Anterior cingulate cortex (tissue), 58 donors: ENCODE results near the gene SIGLEC15.

Source experiments
- DNase-seq, 58 donors: peaks; one replicate each; lab custom pipeline; 2025; lab: John Stamatoyannopoulos, UW

The SIGLEC15 gene

DNA sequence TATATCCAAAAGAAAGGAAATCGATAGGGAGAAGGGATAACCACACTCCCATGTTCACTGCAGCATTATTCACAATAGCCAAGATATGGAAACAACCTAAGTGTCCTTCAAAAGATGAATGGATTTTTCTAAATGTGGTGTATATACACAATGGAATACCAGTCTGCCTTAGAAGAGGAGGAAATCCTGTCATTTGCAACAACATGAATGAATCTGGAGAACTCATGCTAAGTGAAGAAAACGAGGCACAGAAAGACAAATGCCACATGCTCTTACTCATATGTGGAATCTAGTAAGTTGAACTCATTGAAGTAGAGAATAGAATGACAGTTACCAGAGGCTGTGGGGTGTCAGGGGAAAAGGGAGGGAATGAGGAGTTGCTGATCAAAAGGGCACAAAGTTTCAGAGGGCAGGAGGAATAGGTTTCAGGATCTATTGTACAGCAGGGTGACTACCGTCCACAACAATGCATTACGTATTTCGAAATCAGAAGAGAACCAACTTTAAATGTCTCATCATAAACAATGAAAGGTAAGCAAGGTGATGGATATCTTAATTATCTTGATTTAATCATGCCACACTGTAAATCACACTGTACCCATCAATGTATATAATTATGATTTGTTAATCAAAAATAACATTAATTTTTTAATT lies 46.1 kb downstream of the SIGLEC15 start:
- no peak for DNase-seq

DNA sequence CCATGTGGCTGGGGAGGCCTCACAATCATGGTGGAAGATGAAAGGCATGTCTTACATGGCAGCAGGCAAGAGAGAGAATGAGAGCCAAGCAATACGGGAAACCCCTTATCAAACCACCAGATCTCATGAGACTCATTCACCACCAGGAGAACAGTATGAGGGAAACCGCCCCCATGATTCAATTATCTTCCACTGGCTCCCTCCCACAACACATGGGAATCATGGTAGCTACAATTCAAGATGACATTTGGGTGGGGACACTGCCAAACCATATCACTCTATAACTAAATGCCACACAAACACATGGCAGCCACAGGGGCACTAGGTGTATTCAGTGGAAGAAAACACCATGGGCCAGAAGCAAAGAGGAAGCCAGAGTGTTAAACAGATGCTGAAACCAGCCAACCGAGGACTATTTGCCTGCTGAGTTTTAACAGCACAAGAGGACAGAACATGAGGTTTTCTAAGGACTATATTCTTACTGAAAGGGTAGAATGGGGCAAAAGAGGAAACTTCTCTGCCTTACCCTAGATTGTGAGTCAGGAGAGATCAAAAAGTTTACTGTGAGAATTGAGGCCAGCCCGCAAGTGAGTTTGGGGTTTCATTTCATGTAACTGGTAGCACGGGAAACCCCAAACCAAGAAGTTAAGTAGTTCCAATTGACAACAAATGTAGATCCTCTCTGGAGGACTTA lies 49.2 kb downstream of the SIGLEC15 start:
- DNase-seq: no peak

DNA sequence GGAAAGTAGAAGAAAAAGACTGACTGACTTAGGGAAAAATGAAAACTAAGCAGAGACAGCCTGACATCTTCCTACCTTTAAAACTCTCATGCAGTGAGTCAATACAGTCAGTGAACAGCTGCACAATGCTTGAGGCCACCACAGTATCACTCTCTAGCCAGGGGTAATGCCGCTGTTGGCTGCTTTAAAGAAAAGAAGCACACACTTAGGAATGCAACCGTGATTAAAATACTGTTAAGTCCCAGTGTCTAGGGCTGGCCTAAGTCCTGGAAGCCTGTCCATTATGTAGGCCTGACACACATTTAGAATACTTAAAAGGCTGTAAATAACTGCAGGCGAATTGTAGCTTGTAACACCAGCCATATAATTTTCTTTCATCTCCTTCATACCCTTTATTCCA lies 50.7 kb downstream of the SIGLEC15 start:
- DNase-seq: peak in 2 of 58 donors; percentile 6 to 8

- no peak for DNase-seq
Measured at GRCh38 chr18:45877403-45877802, 51.9 kb downstream of the SIGLEC15 start.

DNA sequence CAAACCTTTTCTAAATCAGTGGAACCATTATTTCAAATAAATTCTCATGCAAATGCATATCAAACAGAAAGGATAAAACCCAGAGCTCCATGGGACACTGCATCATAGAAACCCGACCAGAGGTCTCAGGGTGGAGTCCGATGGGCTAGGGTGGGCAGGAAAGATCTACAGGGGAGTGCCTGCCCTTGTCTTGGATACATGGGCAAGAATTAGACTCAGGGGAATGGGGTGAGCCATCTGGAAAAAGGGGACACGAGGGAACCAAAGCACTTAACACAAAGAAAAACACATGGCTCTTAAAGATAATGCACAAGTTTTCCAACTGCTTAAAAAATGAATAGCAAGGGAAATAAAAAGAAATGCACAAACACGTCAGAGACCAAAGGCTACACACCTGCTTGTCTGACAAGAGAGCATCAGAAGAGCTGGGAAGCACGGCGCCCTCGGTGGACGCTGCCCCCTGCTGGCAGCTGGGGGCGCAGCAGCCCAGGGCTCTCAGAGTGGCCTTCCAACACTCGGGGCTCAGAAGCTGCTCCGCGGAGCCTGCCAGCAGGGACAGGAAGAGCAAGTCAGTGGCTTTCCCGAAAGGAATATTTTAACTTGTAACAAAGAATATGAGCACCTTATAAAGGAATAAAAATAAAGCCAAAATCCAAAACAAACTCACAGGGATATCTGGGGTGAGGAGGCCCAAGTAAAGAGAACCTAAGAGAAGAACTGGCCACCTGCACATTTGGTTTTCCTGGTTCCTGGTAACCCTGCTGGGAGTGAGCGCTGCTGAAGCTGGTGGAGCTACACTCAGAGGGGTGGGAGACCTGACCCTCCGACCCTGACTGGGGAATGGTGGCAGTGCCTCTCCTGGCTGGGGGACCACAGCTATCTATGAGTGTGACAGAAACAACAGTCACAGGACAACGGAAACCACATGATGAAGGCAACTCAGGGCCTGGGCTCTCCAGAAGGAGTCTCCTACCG lies 54.5 kb downstream of the SIGLEC15 start:
- peak in 48 of 58 donors; percentile 0 to 70 (median 26) for DNase-seq

DNA sequence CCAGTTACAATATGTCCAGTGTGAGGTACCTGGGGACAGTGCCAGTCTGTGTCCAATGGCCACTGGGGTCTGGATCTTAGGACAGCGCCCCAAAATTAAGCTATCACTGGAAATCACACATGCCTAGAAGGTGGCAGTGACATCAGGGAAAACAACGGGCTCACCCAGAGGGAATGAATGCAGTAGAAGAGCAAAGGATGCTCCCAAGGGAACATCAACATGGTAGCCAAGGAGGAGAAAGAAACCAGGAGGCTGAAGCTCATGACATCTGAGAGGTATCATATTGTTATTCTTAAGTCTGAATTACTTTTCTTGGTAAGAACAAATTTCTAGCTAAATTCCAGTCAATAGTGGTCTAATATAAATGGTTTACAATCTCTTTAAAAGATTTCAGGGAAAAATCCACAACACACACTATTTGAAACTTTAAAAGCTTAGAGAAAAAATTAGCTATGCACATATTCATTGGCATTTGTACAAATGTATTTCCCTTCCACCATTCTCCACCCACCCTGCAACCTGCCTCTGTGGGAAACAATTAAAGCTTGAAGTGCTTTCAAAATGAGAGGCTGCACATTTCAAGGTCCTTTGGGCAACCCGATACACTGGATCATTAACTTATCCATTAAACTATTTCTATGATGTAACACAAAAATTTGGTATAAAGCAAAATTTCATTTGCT lies 55.5 kb downstream of the SIGLEC15 start:
- DNase-seq: no peak

DNA sequence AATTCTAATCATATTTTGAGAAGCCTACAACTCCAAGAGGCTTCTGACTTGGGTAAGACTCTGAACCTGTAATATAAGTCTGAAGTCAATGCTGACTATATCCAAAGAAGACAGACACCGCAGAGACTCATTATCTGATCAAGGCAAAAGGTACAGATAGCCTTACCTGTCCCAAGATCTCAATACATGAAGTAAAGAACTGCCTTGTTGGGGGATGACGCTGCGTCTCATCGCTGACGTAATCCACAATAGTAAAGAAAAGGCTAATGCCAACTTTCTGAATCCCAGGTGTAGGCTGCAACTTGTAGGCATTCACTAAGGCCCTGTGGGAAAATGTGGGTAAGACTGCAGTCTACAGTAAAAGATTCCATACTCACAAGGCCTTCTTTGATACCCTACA lies 62.1 kb downstream of the SIGLEC15 start:
- no peak for DNase-seq

DNA sequence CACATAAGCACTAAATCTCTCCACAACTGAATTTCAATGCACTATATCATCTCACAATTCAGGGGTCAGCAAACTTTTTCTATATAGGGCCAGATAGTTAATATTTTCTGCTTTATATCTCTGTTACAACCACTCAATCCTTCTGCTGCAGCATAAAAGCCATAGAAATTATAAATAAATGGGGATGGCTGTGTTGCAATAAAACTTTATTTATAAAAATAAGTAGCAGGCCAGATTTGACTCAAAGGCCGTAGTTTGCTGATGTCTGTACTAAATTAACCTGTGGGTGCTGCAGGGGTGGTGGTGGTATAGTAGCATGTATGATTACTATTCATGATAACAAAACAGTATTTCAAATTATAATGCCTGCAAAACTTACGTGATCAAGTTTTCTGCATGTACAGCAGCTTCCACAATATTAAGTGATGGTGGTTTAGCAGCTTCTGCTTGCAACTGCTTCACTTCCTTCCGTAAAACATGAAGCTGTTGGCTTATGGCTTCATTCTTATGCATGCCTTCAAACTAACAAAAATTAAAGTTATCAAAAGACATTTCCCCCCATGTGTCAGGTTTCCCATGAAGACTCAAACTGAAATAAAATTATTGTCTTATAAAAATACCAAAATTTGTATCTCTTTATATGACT lies 64.1 kb downstream of the SIGLEC15 start:
- no peak for DNase-seq

DNA sequence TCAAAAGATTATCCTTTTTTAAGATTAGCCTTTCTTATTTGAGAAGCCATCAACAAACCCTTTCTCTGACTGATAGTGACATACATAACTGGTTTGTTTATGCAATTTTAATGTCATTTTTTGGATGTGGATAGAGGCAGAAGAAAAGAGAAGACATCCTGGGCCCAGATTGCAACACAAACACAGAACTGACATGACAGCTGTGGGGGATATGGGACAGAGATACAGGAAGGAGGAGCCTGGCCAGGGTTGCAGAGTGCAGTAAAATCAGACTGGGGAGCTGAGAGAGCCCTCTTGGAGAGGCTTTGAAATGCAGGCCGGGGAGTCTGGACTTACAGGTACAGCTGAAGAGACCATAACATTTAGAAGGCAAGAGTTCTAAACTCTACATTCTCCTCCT lies 65.1 kb downstream of the SIGLEC15 start:
- DNase-seq: no peak

DNA sequence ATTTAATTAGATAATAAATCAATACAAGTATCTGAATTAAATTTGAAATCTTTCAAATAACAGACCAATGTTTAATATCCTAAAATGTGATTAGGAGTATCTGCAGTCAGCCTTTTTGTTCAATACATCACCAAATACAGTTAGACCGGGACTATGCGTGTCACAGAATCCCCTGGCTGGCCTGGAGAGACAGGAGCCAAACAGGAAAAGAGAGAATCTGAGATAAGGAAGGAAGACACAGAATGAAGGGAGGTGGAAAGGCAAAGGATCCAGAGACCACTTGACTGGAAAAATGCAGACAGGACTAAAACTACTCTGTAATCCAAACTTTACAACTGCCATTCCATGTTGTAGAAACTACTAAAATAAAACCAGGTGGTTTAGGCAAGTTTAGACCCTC lies 66.3 kb downstream of the SIGLEC15 start:
- no peak for DNase-seq
